Measurements from ENCODE around the gene SOWAHB. TPM values are rescaled to one million over a fixed set of nuclear protein-coding genes. Genes with fewer than 3 reads are reported as not detected.

Gene SOWAHB
- total and polyA plus RNA-seq, 2 donors from 2014 or later: 3.3 to 5.0 TPM

- FAIRE-seq (no peak), DNase-seq (no peak)
- no peak overlapping the region for H3K27ac ChIP-seq (ENCODE audit: low read depth in 2 of 2, low read length in 2 of 2)
- no peaks in the 10 kb centered on the region for H3K27me3 ChIP-seq (ENCODE audit: control insufficient read depth, insufficient read depth, low read length)
- H3K9ac ChIP-seq (ENCODE audit: low read length in 3 of 3): no peak overlapping the region
- intact Hi-C loops (cut with DNase I): no loop called here
- H3K4me3 ChIP-seq (ENCODE audit: low read length in 3 of 3): no peak overlapping the region
- no peaks in the 10 kb centered on the region for H3K36me3 ChIP-seq (ENCODE audit: control insufficient read depth in 2 of 3, insufficient read depth in 3 of 3, low read length in 3 of 3)
- H3K4me1 ChIP-seq (ENCODE audit: control insufficient read depth in 2 of 3, insufficient read depth in 2 of 3, low read depth in 1 of 3, low read length in 3 of 3): no peaks in the 10 kb centered on the region
- no peak for TF ChIP-seq CTCF (IDR thresholded peaks at IDR 0.05; ENCODE audit: borderline replicate concordance, extremely low read depth, insufficient read depth)
- no peaks in the 10 kb centered on the region for H3K9me3 ChIP-seq (ENCODE audit: control insufficient read depth in 2 of 3, insufficient read depth in 1 of 3, low read length in 3 of 3)
These were observed 25.8 kb upstream of the SOWAHB start for GRCh38 chr4:76923619-76924357.

- intact Hi-C loops (cut with DNase I): no loop called here
- Histone ChIP-seq H3K9me3 (ENCODE audit: control insufficient read depth in 2 of 3, insufficient read depth in 1 of 3, low read length in 3 of 3) (no peaks in the 10 kb centered on the region), H3K36me3 (ENCODE audit: control insufficient read depth in 2 of 3, insufficient read depth in 3 of 3, low read length in 3 of 3) (no peaks in the 10 kb centered on the region), H3K4me1 (ENCODE audit: control insufficient read depth in 2 of 3, insufficient read depth in 2 of 3, low read depth in 1 of 3, low read length in 3 of 3) (no peaks in the 10 kb centered on the region), H3K27ac (ENCODE audit: low read depth in 2 of 2, low read length in 2 of 2) (no peak overlapping the region), H3K27me3 (ENCODE audit: control insufficient read depth, insufficient read depth, low read length) (no peaks in the 10 kb centered on the region), H3K9ac (ENCODE audit: low read length in 3 of 3) (no peak overlapping the region), H3K4me3 (ENCODE audit: low read length in 3 of 3) (no peak overlapping the region)
- TF ChIP-seq CTCF (IDR thresholded peaks at IDR 0.05; ENCODE audit: borderline replicate concordance, extremely low read depth, insufficient read depth): no peak
- no peak for FAIRE-seq
- no peak for DNase-seq
These were observed 22.8 kb upstream of the SOWAHB start for GRCh38 chr4:76920715-76921114.

GRCh38 chr4:76909711-76910110 lies 11.8 kb upstream of the SOWAHB start:
- TF ChIP-seq CTCF (IDR thresholded peaks at IDR 0.05; ENCODE audit: borderline replicate concordance, extremely low read depth, insufficient read depth): no peak
- no peak for FAIRE-seq
- no peaks in the 10 kb centered on the region for H3K9me3 ChIP-seq (ENCODE audit: control insufficient read depth in 2 of 3, insufficient read depth in 1 of 3, low read length in 3 of 3)
- H3K4me3 ChIP-seq (ENCODE audit: low read length in 3 of 3): no peak overlapping the region
- intact Hi-C loops (cut with DNase I): no loop called here
- no peak overlapping the region for H3K9ac ChIP-seq (ENCODE audit: low read length in 3 of 3)
- no peak for DNase-seq
- peaks cover 0 to 3% (median 0%) of the 10 kb centered on the region in 3 donors for H3K4me1 ChIP-seq (ENCODE audit: control insufficient read depth in 2 of 3, insufficient read depth in 2 of 3, low read depth in 1 of 3, low read length in 3 of 3)
- H3K27ac ChIP-seq (ENCODE audit: low read depth in 2 of 2, low read length in 2 of 2): no peak overlapping the region
- H3K27me3 ChIP-seq (ENCODE audit: control insufficient read depth, insufficient read depth, low read length): no peaks in the 10 kb centered on the region
- no peaks in the 10 kb centered on the region for H3K36me3 ChIP-seq (ENCODE audit: control insufficient read depth in 2 of 3, insufficient read depth in 3 of 3, low read length in 3 of 3)

Data from kidney (tissue), 14 donors.